HG03097 (cell line): ENCODE measurements around the gene TROAP.
"Not testable (repeated sequence)": the region's sequence is repeated elsewhere in the genome, so short reads cannot be mapped to it uniquely, and the experiment has no call there.

Source experiments
- ATAC-seq: cut with Tn5 transposase; IDR thresholded peaks from one replicate; pipeline ENCODE4 v1.9.1; 2021; ENCODE audit not compliant: unreplicated experiment, low FRiP score

TROAP gene

DNA sequence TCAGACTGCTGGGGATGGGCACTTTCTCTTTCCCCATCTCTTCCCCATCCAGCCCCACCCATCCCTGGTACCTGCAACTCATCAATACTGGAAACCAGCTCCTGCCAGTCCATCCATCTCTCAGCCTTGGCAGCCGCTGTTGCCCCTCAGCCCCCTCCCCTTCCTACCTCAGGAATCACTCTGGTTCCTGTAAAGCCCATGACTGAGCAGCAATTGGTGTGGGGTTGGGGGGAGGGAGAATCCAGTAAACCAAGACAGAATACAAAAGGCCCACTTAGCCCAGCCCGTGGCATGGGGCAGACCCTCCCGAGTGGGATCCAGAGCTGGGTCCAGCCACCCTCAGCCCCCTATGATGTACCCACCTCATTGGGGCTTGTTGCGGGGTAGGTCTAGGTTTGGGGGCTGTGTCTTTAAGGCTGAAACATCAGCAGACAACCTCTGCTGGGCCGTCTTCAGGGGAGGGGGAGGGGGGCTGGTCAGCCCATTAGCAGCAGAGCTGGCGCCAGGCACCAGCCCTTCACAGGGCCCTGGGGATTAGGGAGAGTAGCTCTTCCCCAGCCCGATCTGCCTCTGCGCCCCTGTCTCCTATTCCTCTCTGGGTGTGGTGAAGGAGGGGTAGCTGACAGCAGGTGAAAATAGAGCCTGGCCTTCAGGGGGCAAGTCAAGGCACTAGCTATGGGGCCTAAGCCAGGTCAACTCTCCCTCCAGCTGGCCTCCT lies 28.8 kb upstream of the TROAP start:
- no peak for ATAC-seq

- ATAC-seq: no peak
Measured at GRCh38 chr12:49294804-49295081, 28.3 kb upstream of the TROAP start.

DNA sequence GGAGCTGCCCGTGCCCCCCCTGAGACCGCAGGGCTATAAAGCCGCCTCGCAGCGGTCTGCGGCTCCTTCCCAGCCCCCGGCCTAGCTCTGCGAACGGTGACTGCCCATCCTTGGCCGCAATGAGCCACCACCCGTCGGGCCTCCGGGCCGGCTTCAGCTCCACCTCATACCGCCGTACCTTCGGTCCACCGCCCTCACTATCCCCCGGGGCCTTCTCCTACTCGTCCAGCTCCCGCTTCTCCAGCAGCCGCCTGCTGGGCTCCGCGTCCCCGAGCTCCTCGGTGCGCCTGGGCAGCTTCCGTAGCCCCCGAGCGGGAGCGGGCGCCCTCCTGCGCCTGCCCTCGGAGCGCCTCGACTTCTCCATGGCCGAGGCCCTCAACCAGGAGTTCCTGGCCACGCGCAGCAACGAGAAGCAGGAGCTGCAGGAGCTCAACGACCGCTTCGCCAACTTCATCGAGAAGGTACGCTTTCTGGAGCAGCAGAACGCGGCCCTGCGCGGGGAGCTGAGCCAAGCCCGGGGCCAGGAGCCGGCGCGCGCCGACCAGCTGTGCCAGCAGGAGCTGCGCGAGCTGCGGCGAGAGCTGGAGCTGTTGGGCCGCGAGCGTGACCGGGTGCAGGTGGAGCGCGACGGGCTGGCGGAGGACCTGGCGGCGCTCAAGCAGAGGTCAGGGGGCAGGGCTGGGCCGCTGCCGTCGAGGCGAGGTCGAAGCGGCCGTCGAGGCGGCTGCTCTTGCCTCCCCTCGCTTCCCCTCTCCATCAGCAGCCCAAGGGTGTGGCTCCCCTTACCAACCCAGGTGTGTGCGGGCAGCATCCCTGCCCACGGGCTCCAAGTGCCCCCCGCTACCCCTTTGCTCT lies 27.7 kb upstream of the TROAP start, which contains the start of gene PRPH:
TSS of gene PRPH (plus strand) at position 66 of the 855 bp plus-strand sequence. CDS start at position 120, 54 bp downstream.
- ATAC-seq: no peak

DNA sequence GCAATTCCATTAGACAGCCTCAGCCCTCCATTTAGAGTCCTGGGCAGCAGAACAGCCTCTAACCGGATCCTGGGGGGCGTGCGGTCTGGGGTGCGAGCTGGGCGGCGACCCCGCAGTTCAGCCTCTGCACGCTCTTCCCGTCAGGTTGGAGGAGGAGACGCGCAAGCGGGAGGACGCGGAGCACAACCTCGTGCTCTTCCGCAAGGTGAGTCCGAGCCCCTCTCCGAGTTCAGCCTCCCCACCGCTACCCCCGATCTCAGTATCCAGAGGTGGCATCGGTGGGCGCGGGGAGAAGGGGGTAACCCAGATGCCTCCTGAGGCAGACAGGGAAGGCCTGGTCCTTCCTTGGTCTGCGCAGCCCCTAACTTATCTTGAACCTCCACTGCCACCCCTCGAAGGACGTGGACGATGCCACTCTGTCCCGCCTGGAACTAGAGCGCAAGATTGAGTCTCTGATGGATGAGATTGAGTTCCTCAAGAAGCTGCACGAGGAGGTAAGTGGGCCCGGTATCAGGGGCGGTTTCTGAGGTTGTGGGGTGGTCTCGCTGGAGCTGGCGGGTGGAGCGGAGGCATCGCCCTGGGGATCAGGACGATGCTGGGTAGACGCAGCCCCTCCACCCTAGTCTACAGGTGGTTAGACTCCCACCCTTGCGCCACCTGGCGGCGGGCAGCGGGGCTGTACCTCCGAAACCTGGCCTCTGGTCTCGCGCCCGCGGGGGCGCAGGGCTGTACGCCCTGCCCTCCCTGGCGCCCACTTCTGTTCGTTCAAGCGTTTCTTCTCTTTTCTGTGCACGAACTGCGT lies 26.8 kb upstream of the TROAP start:
- ATAC-seq: no peak

- no peak for ATAC-seq
Measured at GRCh38 chr12:49296836-49297694, 26.0 kb upstream of the TROAP start.

DNA sequence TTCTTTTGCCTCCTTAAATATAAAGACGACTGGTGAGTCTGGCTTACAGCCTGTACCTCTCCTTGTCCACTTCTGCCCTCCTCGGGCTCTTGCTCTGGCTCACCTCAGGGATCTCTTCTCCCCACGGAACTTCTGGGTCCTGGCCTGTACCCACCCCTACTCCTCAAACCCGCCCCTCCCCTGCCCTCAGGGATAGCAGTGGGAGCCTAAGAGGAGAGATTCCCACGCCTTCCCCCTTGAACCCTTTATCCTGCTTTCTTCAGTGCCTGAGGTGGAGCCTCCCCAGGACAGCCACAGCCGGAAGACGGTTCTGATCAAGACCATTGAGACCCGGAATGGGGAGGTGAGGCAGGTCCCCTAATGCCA lies 25.4 kb upstream of the TROAP start:
- no peak for ATAC-seq

DNA sequence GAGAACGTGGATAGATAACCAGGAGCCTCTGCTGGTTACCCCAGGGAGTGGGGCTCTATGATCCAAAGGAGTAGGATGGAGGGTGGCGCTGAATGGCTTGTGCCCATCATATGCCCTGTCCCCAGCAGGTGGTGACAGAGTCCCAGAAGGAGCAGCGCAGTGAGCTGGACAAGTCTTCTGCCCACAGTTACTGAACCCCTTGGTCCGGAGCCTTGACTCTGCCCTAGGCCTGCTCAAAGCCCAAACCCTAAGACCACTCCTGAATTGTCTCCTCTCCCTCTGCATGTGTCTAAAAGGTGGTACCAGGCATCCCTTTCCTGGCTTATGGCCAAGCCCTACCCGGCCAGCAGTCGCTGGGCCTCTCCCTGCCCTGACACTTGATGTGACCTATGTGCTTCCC lies 24.9 kb upstream of the TROAP start:
- no peak for ATAC-seq

DNA sequence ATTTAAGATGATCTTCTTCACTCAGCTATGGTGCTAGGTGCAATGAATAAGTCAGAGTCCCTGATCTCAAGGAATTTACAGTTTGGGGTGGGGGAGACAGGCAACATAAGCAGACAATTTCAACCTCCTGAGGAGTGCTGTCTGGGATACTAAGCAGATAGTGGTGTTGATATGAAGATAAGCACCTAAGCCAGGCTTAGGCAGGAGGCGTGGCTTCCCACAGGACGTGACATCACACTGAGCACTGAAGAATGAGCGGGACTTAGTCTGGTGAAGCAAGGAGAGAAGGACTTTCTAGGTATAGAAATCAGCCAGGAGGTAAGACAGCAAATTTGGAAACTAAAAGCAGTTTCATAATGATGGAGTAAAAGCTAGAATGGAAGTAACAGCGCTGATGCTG lies 21.3 kb upstream of the TROAP start:
- no peak for ATAC-seq

- no peak for ATAC-seq
Measured at GRCh38 chr12:49304161-49304560, 18.9 kb upstream of the TROAP start.

- ATAC-seq: no peak
Measured at GRCh38 chr12:49305762-49306510, 17.1 kb upstream of the TROAP start.

DNA sequence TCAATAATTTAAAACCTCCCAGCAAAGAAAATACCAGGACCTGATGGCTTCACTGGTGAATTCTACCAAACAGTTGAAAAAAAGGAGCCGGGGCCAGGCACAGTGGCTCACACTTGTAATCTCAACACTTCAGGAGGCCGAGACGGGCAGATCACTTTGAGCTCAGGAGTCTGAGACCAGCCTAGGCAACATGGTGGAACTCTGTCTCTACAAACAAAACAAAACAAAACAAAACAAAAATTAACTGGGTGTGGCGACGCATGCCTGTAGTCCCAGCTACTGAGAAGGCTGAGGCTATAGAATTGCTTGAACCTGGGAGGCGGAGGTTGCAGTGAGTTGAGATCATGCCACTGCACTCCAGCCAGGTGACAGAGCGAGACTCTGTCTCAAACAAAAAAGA lies 13.7 kb upstream of the TROAP start:
- no peak for ATAC-seq

- ATAC-seq: not testable (repeated sequence)
Measured at GRCh38 chr12:49310451-49311000, 12.5 kb upstream of the TROAP start.

- no peak for ATAC-seq
Measured at GRCh38 chr12:49314811-49315210, 8.2 kb upstream of the TROAP start.

DNA sequence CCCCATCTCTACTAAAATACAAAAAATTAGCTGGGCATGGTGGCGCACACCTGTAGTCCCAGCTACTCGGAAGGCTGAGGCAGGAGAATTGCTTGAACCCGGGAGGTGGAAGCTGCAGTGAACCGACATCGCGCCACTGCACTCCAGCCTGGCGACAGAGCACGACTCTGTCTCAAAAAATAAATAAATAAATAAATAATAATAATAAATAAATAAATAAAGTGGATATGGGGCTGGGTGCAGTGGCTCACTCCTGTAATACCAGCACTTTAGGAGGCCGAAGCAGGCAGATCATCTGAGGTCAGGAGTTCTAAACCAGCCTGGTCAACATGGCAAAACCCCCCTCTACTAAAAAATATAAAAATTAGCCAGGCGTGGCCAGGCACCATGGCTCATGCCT lies 5.9 kb upstream of the TROAP start:
- not testable (repeated sequence) for ATAC-seq

DNA sequence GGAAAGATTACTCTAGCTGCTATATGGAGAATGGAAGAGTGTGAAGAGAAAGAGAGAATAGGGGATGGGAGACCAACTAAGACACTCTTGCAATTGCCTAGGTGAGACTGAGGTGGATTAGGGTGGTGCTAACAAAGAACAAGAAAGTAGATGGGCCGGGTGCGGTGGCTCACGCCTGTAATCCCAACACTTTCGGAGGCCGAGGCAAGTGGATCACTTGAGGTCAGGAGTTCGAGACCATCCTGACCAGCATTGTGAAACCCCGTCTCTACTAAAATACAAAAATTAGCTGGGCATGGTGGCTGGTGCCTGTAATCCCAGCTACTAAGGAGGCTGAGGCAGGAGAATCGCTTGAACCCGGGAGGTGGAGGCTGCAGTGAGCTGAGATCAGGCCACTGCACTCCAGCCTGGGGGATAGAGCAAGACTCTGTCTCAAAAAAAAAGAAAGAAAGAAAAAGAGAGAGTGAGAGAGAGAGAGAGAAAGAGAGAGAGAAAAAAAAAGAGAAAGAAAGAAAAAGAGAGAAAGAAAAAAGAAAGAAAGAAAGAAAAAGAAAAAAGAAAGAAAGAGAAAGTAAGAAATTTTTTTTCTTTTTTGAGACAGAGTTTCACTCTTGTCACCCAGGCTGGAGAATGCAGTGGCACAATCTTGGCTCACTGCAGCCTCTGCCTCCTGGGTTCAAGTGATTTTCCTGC lies 2.5 kb upstream of the TROAP start:
- ATAC-seq: not testable (repeated sequence)

- ATAC-seq: no peak
Measured at GRCh38 chr12:49322367-49322707, 718 bp upstream of the TROAP start.

GRCh38 chr12:49323524-49324097 lies 556 bp downstream of the TROAP start:
- ATAC-seq: no peak

DNA sequence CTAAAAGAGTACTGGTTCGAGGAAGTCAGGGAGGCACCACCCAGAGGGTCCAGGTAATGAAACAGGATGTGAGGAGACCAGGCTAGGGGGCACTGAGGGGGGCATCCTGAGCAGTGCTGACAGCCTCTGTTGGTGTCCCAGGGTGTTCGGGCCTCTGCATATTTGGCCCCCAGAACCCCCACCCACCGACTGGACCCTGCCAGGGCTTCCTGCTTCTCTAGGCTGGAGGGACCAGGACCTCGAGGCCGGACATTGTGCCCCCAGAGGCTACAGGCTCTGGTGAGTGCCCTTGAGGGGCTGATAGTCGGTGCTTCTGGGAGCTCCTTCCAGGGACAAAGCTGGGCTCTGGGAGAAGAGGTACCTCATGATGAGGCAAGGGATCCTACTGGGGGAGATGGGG lies 2.6 kb downstream of the TROAP start:
- ATAC-seq: no peak

DNA sequence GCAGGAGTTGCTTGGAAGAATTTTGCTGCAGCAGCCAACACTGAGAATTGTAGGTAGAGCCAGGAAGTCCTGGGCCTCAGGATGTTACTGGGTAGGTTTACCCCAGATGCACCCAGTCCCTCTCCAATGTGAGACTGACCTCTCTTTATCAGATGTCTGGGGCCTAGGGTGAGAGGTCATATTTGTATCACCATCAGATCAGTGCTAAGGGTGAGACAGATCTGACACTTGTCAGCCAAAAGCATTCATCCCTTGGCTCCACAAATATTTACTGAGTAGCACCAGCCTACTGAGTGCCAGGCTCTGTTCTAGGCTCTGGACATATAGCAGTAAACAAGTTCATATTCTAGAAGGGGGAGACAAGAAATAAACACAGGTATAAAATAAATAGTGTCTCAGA lies 4.3 kb downstream of the TROAP start:
- no peak for ATAC-seq
